Measurements from ENCODE around the gene STEAP2.
"Not testable (repeated sequence)": the region's sequence is repeated elsewhere in the genome, so short reads cannot be mapped to it uniquely, and the experiment has no call there.

STEAP2 gene

DNA sequence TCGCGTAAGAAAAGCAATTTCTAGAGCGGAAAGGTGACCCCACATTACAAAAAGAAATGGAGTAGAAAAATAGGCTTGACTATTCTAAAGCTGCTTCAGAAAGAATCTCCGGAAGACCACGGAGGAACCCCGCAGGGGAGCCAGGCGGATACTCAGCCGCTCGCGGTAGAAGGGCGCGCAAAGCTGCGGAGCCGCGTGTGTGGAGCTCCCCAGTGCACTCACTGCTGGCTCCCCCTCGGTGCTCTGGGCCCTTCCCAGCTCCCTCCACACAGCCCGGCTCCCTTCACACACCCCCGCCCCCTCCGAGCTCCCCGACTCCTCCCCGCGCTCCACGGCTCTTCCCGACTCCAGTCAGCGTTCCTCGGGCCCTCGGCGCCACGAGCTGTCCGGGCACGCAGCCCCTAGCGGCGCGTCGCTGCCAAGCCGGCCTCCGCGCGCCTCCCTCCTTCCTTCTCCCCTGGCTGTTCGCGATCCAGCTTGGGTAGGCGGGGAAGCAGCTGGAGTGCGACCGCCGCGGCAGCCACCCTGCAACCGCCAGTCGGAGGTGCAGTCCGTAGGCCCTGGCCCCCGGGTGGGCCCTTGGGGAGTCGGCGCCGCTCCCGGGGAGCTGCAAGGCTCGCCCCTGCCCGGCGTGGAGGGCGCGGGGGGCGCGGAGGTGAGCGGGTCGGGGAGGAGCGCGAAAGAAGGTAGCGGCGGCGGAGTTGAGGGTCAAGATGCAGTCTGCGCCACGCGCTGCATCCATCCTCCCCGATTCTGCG is at the start of gene STEAP2:
TSS of gene STEAP2 (plus strand) at position 350 of the 758 bp plus-strand sequence. CDS start 13,343 bp downstream, outside the sequence.
- DNase-seq (ENCODE audit: low spot score): peak; percentile 65

DNA sequence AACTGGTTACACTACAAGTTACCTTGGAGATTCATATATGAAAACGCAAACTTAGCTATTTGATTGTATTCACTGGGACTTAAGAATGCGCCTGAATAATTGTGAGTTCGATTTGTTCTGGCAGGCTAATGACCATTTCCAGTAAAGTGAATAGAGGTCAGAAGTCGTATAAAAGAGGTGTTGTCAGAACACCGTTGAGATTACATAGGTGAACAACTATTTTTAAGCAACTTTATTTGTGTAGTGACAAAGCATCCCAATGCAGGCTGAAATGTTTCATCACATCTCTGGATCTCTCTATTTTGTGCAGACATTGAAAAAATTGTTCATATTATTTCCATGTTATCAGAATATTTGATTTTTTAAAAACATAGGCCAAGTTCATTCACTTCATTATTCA is 48.0 kb upstream of the STEAP2 start:
- DNase-seq (ENCODE audit: low spot score): no peak

DNA sequence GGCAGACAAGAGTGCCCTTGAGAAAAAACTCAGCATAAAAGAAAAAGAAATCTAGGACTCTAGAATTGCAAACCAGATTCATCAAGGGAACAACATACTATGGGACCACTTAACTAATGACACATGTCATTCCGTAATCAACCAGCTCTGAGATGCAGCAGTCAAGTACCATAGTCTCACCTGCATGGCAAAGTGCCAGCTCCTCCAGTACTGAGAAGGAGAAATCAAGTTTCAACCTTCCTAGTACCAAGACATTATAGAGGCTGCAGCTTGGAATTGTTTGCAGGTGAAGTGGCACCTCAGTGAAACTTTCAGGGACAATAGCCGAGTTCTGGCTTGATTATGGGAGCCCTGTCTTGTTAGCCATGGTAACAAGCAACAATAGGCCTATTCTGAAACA is 45.8 kb upstream of the STEAP2 start:
- DNase-seq (ENCODE audit: low spot score): no peak

DNA sequence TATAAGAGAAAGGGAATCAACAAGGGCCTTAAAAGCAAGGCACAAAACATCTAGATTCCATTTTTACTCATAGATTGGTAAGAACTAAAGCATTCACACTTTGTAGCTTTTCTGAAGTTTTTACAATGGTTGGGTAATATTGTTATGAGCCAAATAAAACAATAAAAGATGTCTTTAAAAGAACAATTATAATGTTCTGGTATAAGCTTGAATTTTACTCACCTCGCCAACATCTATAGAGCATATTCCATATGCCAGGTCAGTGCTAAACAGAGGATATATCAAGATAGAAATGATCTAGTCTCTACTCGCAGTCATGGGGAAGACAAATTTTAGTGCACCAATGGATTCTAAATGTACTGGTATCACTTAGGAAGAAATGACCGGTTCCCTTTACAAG is 45.4 kb upstream of the STEAP2 start:
- DNase-seq (ENCODE audit: low spot score): no peak

- DNase-seq (ENCODE audit: low spot score): no peak
These were observed 44.2 kb upstream of the STEAP2 start for GRCh38 chr7:90167361-90167760.

GRCh38 chr7:90169891-90170290 is 41.6 kb upstream of the STEAP2 start:
- no peak for DNase-seq (ENCODE audit: low spot score)

- DNase-seq (ENCODE audit: low spot score): no peak
These were observed 39.4 kb upstream of the STEAP2 start for GRCh38 chr7:90172121-90172520.

DNA sequence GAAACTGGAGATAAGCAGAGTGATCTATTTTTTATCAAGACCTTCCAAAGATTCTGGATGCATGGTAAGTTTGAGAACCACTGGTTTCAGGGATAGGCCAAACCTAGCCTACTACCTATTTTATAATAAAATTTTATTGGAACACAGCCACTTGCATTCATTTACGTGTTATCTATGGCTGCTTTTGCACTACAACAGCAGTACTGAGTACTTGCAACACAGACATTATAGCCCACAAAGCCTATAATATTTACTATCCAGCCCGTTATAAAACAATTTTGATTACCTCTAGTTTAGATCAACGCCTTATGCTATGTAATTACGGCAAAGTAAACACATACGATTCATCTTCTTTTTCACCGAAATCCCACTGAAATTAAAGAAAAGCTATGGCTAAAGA is 38.9 kb upstream of the STEAP2 start:
- DNase-seq (ENCODE audit: low spot score): no peak

DNA sequence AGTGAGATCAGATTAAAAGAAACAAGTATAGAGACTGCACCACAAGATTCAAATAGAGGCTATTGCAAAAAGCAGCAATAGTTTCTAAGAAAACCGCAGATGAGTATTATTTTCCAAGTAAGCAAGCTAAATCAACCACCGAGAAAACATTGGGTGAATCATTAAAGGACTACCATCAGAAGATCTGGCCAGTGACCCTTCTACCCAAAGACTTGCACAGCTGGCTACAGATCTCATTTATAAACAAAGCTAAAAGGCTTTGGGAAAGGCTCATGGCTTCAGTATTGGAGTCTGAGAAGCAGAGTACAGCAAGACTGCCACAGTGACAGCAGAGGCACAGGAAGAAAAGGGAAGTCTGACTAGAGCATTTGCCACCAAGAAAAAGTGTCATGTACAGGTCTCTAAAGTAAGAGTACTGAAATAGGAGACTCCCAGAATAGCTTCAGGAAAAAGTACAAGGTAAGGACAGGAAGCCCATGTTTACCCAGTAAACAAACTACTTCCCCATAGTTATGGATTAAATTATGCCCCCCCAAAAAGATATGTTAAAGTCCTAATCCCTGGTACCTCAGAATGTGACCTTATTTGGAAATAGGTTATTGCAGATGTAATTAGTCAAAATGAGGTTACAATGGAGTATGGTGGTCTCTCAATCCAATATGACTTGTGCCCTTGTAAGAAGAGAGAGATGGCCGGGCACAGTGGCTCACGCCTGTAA is 38.3 kb upstream of the STEAP2 start:
- no peak for DNase-seq (ENCODE audit: low spot score)

GRCh38 chr7:90175667-90176066 is 35.9 kb upstream of the STEAP2 start:
- DNase-seq (ENCODE audit: low spot score): no peak

- DNase-seq (ENCODE audit: low spot score): no peak
These were observed 35.3 kb upstream of the STEAP2 start for GRCh38 chr7:90176195-90176594.

DNA sequence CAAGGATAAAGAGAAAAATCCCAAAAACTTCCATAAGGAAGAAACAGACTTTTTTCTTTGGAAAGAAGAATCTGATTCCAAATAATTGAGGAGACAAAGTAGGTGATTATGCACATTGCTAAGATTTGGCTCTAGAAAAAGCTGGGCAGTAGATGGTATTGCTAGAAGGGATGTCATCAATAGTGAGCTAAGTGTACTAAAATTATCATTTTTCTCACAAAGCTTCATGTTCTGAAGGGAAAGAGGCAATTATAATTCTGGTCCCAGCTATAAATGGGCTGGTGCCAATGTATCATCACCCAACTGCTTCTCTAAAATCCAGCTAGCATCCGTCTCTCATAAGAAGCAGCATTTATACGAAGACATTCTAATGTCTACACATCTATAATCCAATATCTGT is 33.4 kb upstream of the STEAP2 start:
- no peak for DNase-seq (ENCODE audit: low spot score)

GRCh38 chr7:90178679-90179278 is 32.8 kb upstream of the STEAP2 start:
- no peak for DNase-seq (ENCODE audit: low spot score)

- no peak for DNase-seq (ENCODE audit: low spot score)
These were observed 31.4 kb upstream of the STEAP2 start for GRCh38 chr7:90180011-90180585.

DNA sequence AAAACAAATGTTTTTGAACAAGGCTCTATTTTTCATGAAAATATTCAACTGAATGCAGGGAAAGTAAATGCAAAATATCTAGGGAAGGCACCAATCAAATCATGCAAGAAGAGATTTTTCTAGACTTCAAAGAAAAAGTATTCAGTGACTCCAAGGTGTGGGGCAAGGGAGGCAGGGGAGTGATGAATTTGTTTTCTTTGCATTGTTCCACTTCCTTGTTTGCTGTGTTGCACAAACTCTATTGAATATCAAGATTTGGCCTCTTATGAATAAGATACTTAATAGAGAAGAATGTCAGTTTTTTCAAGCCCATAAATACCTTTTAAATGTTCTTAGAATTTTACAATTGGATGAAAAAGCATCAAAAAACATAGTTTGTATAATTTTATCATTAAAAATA is 30.9 kb upstream of the STEAP2 start:
- no peak for DNase-seq (ENCODE audit: low spot score)

GRCh38 chr7:90181485-90181884 is 30.1 kb upstream of the STEAP2 start:
- no peak for DNase-seq (ENCODE audit: low spot score)

- DNase-seq (ENCODE audit: low spot score): not testable (repeated sequence)
These were observed 25.2 kb upstream of the STEAP2 start for GRCh38 chr7:90186290-90186689.

DNA sequence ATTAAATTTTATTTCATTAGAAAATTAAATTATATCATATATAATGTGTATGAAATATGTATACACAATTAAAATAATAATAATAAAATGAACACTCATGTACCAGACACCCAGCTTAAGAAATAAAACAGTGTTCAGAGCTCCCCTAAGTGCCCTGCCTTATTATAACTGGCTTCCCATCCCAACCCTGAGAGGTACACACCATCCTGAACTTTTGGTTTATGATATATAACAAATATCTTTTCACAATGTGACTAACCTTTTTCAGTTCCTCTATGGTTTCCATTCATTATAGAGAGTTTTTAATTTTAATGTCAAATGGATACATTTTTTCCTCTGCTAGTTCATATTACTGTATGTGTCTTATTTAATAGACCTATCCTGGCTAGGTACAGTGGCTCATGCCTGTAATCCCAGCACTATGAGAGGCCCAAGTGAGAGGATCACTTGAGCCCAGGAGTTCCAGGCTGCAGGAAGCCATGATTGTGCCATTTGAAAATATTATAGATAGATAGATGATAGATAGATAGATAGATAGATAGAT is 24.0 kb upstream of the STEAP2 start:
- no peak for DNase-seq (ENCODE audit: low spot score)

DNA sequence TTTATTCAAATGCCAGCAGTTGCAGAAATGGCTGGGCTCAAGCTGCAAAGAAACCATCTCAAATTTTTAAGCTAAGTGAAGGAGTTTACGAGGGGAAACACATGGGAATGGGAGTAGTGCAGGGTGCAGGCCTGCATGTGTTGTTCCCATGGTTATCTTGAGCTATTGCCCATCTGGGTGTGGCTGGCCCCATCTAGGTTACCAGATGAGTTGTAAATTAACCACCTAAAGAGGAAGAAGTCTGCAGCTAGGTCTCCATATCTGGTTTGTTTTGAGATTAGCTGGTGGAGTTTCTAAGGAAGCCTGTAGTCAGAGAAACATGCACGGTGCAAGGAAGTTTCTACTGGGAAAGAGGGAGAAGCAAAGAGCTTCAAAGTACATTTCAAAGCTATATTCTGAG is 23.3 kb upstream of the STEAP2 start:
- DNase-seq (ENCODE audit: low spot score): no peak

DNA sequence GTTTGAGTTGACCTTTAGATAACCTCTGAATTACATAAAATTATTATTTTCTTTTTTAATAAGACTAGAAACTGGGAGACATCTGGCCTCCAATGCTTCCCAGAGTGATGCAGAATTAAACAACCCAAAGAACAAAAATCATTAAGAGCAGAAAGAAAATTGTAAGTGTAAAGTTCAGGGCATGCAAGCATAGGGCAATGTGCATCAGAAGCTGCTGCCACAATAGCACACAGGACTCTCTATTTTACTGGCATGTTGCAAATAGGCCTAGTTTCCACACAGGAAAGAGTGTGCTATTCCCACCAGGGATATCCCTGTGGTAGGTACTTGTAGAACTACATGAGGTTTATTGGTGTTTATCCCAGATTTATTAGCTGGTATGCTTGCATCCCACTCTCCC is 20.5 kb upstream of the STEAP2 start:
- no peak for DNase-seq (ENCODE audit: low spot score)

- no peak for DNase-seq (ENCODE audit: low spot score)
These were observed 19.9 kb upstream of the STEAP2 start for GRCh38 chr7:90191648-90192047.

DNA sequence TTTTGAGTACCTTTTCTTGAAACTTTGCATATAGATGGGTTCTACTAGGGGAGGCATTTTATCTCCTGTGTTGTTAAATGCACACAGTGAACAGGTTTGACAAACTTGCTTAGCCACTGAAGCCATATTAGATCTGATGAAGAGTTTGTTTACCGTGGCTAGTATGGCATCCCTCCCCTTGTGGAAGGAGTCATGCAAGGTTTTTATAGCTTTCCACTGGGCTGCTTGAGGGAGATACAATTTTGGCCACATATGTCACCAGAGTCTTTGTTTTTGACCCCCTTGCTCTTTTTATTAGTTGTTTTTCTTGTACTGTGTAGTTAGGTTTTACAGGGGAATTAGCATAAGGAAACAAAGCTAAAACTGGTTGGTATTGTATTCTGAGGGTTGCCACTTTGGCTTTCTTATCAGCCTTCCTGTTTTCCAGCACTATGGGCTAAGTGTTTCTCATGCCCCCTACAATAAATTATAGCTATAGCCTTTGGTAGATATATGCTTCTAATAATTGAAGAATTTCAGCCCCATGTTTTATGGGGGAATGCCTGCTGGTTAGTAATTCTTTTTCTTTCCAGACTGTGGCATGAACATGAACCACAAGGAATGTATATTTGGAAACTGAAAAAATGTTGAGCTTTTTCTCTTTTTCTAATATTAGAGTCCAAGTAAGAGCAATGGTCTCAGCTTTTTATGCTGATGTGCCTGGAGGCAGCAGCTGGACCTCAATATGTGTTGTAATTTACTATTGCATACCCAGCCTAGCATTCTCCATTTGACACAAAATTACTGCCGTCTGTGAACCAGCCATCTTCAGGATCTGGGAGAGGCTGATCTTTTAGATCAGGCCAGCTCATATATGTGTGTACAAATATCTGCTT is 18.4 kb upstream of the STEAP2 start:
- no peak for DNase-seq (ENCODE audit: low spot score)

All from HuH-7.5 (cell line).